ENCODE data around the gene MSI2.

GRCh38 chr17:57604771-57605674 is 348.7 kb downstream of the MSI2 start:
- TF ChIP-seq POLR2A (IDR thresholded peaks at IDR 0.05) (no peak), CTCF (IDR thresholded peaks at IDR 0.05) (no peak)

All from adrenal gland (tissue), 5 donors.